Ovary (tissue), 3 donors: ENCODE results near the gene KCNQ5.

Experiments used
- EP300 ChIP-seq: sonication (generic); formaldehyde crosslinking; IDR thresholded peaks from one replicate; pipeline ENCODE4 v1.6.1; 2017; ENCODE audit warnings: antibody characterized with exemption
- TF ChIP-seq, protein P1 (sequence below), 3 donors: fragments of 450-650 bp in 2 of 3; fragments of 200-600 bp in 1 of 3; IDR thresholded peaks; one replicate each; pipeline versions ENCODE4 v1.5.1 to v1.8.0; 2016 to 2022; ENCODE audit warnings: antibody characterized with exemption in 3 of 3, mild to moderate bottlenecking in 1 of 3
- donor health status: DM: no; HTN: no; CAD: no.

DNA sequence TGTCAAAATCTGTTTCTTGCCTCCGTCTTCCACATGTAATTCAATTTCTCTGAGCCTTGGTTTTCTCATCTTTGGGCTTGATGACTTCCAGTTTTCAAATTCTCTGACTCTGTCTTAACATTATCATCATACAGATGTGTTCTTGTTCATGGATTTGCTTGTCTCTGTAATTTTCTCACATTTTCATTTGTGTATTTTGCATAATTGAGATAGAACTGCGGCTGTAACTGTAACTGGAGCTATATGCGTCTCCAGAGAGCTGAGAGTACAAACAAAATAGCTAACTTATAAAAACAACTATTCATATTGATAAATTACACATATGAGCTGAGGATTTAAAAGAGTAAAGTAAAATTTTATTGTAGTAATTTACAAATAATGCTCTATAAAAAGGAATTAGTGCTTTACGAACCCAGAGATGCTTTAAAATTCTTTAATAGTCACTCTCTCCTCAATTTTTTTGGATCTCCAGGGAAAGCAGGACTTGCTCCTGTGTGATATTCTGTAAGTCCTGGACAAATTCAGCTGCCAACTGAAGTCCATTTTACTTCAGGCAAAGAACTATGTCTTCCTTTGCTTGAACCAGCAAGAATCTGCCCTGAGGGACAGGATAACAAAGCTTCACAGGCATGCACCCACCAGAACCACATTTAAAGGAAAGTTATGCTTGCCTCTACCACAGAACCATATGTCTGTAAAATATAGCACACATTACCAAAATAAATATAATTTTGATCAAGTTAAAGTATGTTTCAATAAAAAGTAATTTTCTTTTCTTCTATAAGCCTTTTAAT lies 315.1 kb downstream of the KCNQ5 start:
- TF ChIP-seq, protein P1, sequence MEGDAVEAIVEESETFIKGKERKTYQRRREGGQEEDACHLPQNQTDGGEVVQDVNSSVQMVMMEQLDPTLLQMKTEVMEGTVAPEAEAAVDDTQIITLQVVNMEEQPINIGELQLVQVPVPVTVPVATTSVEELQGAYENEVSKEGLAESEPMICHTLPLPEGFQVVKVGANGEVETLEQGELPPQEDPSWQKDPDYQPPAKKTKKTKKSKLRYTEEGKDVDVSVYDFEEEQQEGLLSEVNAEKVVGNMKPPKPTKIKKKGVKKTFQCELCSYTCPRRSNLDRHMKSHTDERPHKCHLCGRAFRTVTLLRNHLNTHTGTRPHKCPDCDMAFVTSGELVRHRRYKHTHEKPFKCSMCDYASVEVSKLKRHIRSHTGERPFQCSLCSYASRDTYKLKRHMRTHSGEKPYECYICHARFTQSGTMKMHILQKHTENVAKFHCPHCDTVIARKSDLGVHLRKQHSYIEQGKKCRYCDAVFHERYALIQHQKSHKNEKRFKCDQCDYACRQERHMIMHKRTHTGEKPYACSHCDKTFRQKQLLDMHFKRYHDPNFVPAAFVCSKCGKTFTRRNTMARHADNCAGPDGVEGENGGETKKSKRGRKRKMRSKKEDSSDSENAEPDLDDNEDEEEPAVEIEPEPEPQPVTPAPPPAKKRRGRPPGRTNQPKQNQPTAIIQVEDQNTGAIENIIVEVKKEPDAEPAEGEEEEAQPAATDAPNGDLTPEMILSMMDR (IDR thresholded peaks at IDR 0.05) = no peak
- no peak for TF ChIP-seq EP300
